Stomach (tissue), 4 donors: ENCODE data around the gene TMEM87B.

Experiments
- CTCF ChIP-seq, 7 experiments: fragments of 450-650 bp in 4 of 7; fragments of 200-600 bp in 3 of 7; sonication (generic) in 3 of 7; IDR thresholded peaks; one replicate each; pipeline ENCODE4 v1.5.1; 2016 to 2019; ENCODE audit warnings: antibody characterized with exemption in 7 of 7, control low read depth in 2 of 7, mild to moderate bottlenecking in 1 of 7
- POLR2A ChIP-seq, 4 donors: fragments of 450-650 bp; IDR thresholded peaks; one replicate each; pipeline ENCODE4 v1.6.1; 2016; ENCODE audit warnings: antibody characterized with exemption in 4 of 4, control low read depth in 2 of 4, mild to moderate bottlenecking in 1 of 4, moderate library complexity in 1 of 4

GRCh38 chr2:112141626-112142007 lies 86.5 kb downstream of the TMEM87B start:
- TF ChIP-seq CTCF (IDR thresholded peaks at IDR 0.05) (no peak), POLR2A (IDR thresholded peaks at IDR 0.05) (no peak)
